Prostate gland (tissue), 2 donors: Measurements from ENCODE around the gene CR1. TPM values are rescaled to one million over a fixed set of nuclear protein-coding genes. Genes with fewer than 3 reads are reported as not detected.
"Not testable (repeated sequence)": the region's sequence is repeated elsewhere in the genome, so short reads cannot be mapped to it uniquely, and the experiment has no call there.

Experiments used
- DNase-seq: peaks from one replicate; pipeline ENCODE4 v3.0.0-alpha.2; 2019; ENCODE audit warnings: low spot score
- H3K27ac ChIP-seq, 2 donors: fragments of 200-600 bp; sonication (generic); 2 replicates each; pipeline ENCODE4 v1.5.1; 2017 to 2019
- H3K27me3 ChIP-seq: fragments of 200-600 bp; sonication (generic); replicated peaks from 2 replicates; pipeline ENCODE4 v1.5.1; 2019; ENCODE audit not compliant: insufficient read depth
- H3K36me3 ChIP-seq, 2 donors: fragments of 200-600 bp; sonication (generic); 1 replicate in 1 of 2; 2 replicates in 1 of 2; pipeline versions ENCODE4 v1.5.1 to v1.8.1; 2017 to 2019
- H3K4me1 ChIP-seq: fragments of 200-600 bp; sonication (generic); replicated peaks from 2 replicates; pipeline ENCODE4 v1.5.1; 2019
- H3K4me3 ChIP-seq, 2 donors: fragments of 200-600 bp; sonication (generic); 2 replicates each; pipeline ENCODE4 v1.5.1; 2017 to 2019
- H3K9me3 ChIP-seq: fragments of 200-600 bp; sonication (generic); 2 replicates; pipeline ENCODE4 v1.5.1; 2017
- CTCF ChIP-seq, 4 experiments: fragments of 200-600 bp in 2 of 4; fragments of 450-650 bp in 2 of 4; sonication (generic) in 2 of 4; IDR thresholded peaks; 1 replicate in 3 of 4; 2 replicates in 1 of 4; pipeline ENCODE4 v1.5.1; 2016 to 2019; ENCODE audit warnings: antibody characterized with exemption in 4 of 4, mild to moderate bottlenecking in 2 of 4, moderate library complexity in 2 of 4
- POLR2A ChIP-seq: fragments of 450-650 bp; IDR thresholded peaks from one replicate; pipeline ENCODE4 v1.6.1; 2016; ENCODE audit warnings: antibody characterized with exemption, mild to moderate bottlenecking
- POLR2AphosphoS5 ChIP-seq: sonication (generic); formaldehyde crosslinking; IDR thresholded peaks from one replicate; pipeline ENCODE4 v1.6.1; 2017; ENCODE audit warnings: antibody characterized with exemption
- WGBS: methylation state at CpG from one replicate; pipeline ENCODE4 v1.1.5; 2018; 5-methylcytosine and 5-hydroxymethylcytosine counted together
- intact Hi-C: fragments of 100-400 bp; cut with DNase I; formaldehyde crosslinking; loops from one replicate; pipeline ENCODE4 v1.14.2; 2022
- total RNA-seq, 2 donors: library from RNA; depleted of rRNA; stranded (reverse); fragments of >200 nt; gene quantifications; one replicate each; pipeline ENCODE4 v1.1.0, GENCODE V29; 2016

CR1 gene
- total RNA-seq, 2 donors from 2014 or later, result 0.14 to 3.8 TPM

DNA sequence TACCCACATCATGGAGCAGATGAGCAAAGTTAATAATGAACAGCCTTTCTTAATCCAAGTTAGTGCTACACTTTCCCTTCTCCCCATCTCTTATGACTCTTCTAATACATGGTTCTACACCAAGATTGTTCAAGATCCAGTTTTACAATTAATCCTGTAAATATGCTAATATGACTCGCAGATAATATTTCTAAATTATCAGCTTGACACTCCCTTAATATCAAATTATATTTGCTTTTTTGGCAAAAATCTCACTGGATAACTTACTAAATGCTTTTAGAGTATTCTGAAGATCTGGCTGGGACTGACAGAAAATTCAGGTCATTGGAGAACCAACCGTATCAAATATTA, 124.6 kb downstream of the CR1 start:
- no peak for DNase-seq
- H3K36me3 ChIP-seq, result no peaks in the 10 kb centered on the region
- H3K27ac ChIP-seq, result no peak overlapping the region
- 94% methylated on average over 2 of the region's 2 CpGs for WGBS
- no peaks in the 10 kb centered on the region for H3K4me1 ChIP-seq
- TF ChIP-seq CTCF (IDR thresholded peaks at IDR 0.05) (peak in 1 of 4 experiments; percentile 3), POLR2A (no peak)
- no peak overlapping the region for H3K4me3 ChIP-seq
- H3K9me3 ChIP-seq, result no peaks in the 10 kb centered on the region
- no peaks in the 10 kb centered on the region for H3K27me3 ChIP-seq
- intact Hi-C loops, result no loop called here

DNA sequence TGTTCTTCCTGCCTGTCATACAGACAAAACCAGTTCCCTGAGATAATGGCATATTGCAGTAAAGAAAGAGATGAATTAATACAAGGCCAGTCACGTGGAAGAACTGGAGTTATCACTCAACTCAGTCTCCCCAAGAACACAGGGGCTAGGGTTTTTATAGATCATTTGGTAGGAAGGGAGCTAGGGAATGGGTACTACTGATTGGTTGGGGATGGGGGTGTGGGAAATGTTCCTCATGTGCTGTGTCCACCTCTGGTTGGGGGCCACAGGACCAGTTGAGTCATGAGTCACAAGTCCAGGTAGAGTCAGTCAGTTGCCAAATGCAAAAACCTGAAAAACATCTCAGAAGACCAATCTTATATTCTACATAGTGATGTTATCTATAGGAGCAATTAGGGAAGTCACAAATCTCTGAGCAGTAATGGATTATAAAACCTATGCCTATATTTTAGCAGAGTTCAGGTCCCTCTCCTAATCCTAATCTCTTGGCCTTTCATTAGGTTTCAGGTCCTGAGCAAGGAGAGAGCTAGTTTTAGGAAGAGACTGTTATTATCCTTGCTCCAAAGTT, 129.6 kb downstream of the CR1 start:
- WGBS, result 50% methylated on average over 1 of the region's 1 CpG
- H3K27ac ChIP-seq, H3K4me1 ChIP-seq, intact Hi-C loops, H3K36me3 ChIP-seq, H3K27me3 ChIP-seq, H3K9me3 ChIP-seq, H3K4me3 ChIP-seq, DNase-seq: not testable (repeated sequence)

GRCh38 chr1:207626972-207627337, 131.0 kb downstream of the CR1 start:
- no peaks in the 10 kb centered on the region for H3K4me1 ChIP-seq
- no peaks in the 10 kb centered on the region for H3K9me3 ChIP-seq
- intact Hi-C loops, result no loop called here
- no peak overlapping the region for H3K27ac ChIP-seq
- no peak for DNase-seq
- 93% methylated on average over 1 of the region's 1 CpG for WGBS
- no peaks in the 10 kb centered on the region for H3K27me3 ChIP-seq
- no peak overlapping the region for H3K4me3 ChIP-seq
- no peaks in the 10 kb centered on the region for H3K36me3 ChIP-seq
- TF ChIP-seq CTCF (IDR thresholded peaks at IDR 0.05) (no peak), POLR2AphosphoS5 (no peak), POLR2A (no peak)

DNA sequence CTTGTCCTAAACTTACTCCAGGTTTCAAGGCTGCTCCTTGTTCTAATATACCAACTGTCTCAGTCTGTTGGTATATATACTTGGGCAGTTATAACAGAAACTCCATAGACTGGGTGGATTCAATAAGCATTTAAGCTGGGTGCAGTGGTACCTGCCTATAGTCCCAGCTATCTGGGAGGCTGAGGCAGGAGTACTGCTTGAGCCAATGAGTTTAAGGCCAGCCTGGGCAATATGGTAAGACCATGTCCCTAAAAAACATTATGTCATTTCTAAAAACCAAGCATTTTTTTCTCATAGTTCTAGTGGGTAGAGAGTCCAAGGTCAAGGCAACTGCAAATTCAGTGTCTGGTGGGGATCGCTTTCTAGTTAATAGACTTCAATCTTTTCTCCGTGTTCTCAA, 131.5 kb downstream of the CR1 start:
- Histone ChIP-seq H3K4me3 (no peak overlapping the region), H3K4me1 (no peaks in the 10 kb centered on the region), H3K36me3 (no peaks in the 10 kb centered on the region), H3K9me3 (no peaks in the 10 kb centered on the region), H3K27me3 (no peaks in the 10 kb centered on the region), H3K27ac (no peak overlapping the region)
- DNase-seq, result no peak
- TF ChIP-seq POLR2AphosphoS5 (no peak), POLR2A (no peak), CTCF (IDR thresholded peaks at IDR 0.05) (no peak)
- intact Hi-C loops, result no loop called here
- WGBS, result 98% methylated on average over 2 of the region's 2 CpGs

DNA sequence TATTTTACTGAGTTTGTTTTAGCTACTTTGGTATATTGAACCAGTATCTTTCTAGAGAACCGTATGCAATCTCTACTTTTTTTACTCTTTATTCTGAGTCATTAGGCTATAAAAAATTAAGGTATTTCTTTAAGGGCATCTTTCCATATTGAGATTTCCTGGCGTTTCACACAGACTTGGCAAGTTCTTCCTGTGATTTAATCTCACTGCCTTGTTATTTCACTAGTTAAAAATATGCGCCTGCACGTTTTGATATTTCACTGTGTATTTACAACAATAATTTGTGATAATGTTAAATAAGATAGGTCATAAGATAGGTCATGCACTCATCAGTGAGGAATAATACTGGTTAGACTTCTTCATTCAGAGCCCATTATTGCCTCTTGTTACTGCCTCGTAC, 132.8 kb downstream of the CR1 start:
- intact Hi-C loops, result no loop called here
- 16% methylated on average over 5 of the region's 5 CpGs for WGBS
- TF ChIP-seq POLR2A (no peak), POLR2AphosphoS5 (no peak)

GRCh38 chr1:207631137-207631536, 135.2 kb downstream of the CR1 start:
- Histone ChIP-seq H3K4me1 (no peaks in the 10 kb centered on the region), H3K36me3 (no peaks in the 10 kb centered on the region), H3K9me3 (no peaks in the 10 kb centered on the region), H3K27me3 (no peaks in the 10 kb centered on the region), H3K4me3 (no peak overlapping the region), H3K27ac (no peak overlapping the region)
- WGBS, result 32% methylated on average over 1 of the region's 1 CpG
- intact Hi-C loops, result no loop called here
- DNase-seq, result no peak
- TF ChIP-seq CTCF (IDR thresholded peaks at IDR 0.05) (no peak), POLR2AphosphoS5 (no peak), POLR2A (no peak)

More for the DNA sequence above, 132.8 kb downstream of the CR1 start:
- Histone ChIP-seq H3K4me1 (no peaks in the 10 kb centered on the region), H3K27ac (no peak overlapping the region), H3K36me3 (no peaks in the 10 kb centered on the region), H3K9me3 (no peaks in the 10 kb centered on the region), H3K27me3 (no peaks in the 10 kb centered on the region), H3K4me3 (no peak overlapping the region)
- no peak for DNase-seq
